ENCODE data around the gene ANKFN1. TPM values are rescaled to one million over a fixed set of nuclear protein-coding genes. Genes with fewer than 3 reads are reported as not detected.

ANKFN1 gene
- total RNA-seq, 4 donors from 2014 or later, result 0.16 to 0.27 TPM; not detected in 2

GRCh38 chr17:56510554-56511342, 357.5 kb downstream of the ANKFN1 start:
- no peak for DNase-seq
- Histone ChIP-seq H3K9me3 (no peaks in the 10 kb centered on the region), H3K27me3 (no peaks in the 10 kb centered on the region), H3K4me1 (no peaks in the 10 kb centered on the region), H3K4me3 (no peak overlapping the region), H3K27ac (no peak overlapping the region), H3K36me3 (no peaks in the 10 kb centered on the region)
- intact Hi-C loops (cut with DNase I; ENCODE audit: low total_unique reads), result no loop called here
- no peak for ATAC-seq
- TF ChIP-seq POLR2A (IDR thresholded peaks at IDR 0.05) (no peak), CTCF (IDR thresholded peaks at IDR 0.05 in 4 of 5, conservative IDR thresholded peaks at IDR 0.05 in 1 of 5) (no peak)
- in situ Hi-C loops (cut with MboI; ENCODE audit: low sequenced_read_pairs in 4 of 4), result loop anchor here in 1 of 4 donors (25.0 kb wide), 1 partner anchor 202 kb away; no protein-coding TSS in a partner anchor

DNA sequence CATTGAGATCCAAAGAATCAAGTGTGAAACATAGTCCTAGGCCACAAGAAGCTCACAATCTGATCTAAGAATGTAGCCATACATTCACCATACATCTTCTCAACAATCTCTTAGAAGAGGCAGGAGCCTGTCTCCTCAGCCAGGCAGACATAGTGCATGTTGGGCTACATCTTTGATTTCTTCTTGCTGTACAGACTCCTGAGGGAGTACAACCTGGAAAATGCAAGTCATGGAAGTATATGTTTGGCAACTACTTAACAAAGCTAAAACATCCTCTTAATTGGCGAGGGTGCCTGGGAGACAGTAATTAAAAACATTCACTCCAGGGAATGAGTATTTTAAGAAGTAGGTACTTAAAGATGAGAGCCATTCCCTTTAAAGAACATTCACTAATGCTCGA, 361.0 kb downstream of the ANKFN1 start:
- DNase-seq, result no peak
- Histone ChIP-seq H3K9me3 (no peaks in the 10 kb centered on the region), H3K4me1 (no peaks in the 10 kb centered on the region), H3K27ac (no peak overlapping the region), H3K36me3 (no peaks in the 10 kb centered on the region), H3K27me3 (no peaks in the 10 kb centered on the region), H3K4me3 (no peak overlapping the region)
- no peak for TF ChIP-seq POLR2A (IDR thresholded peaks at IDR 0.05)
- no peak for TF ChIP-seq CTCF (IDR thresholded peaks at IDR 0.05 in 4 of 5, conservative IDR thresholded peaks at IDR 0.05 in 1 of 5)
- intact Hi-C loops (cut with DNase I; ENCODE audit: low total_unique reads), result no loop called here
- in situ Hi-C loops (cut with MboI; ENCODE audit: low sequenced_read_pairs in 4 of 4), result loop anchor here in 1 of 4 donors (25.0 kb wide), 1 partner anchor 198 kb away; no protein-coding TSS in a partner anchor
- no peak for ATAC-seq

GRCh38 chr17:56514899-56515298, 361.6 kb downstream of the ANKFN1 start:
- no peaks in the 10 kb centered on the region for H3K9me3 ChIP-seq
- no peak for TF ChIP-seq CTCF (IDR thresholded peaks at IDR 0.05 in 4 of 5, conservative IDR thresholded peaks at IDR 0.05 in 1 of 5)
- TF ChIP-seq POLR2A (IDR thresholded peaks at IDR 0.05), result no peak
- no peaks in the 10 kb centered on the region for H3K27me3 ChIP-seq
- ATAC-seq (no peak), DNase-seq (no peak)
- no peaks in the 10 kb centered on the region for H3K36me3 ChIP-seq
- no peak overlapping the region for H3K27ac ChIP-seq
- peaks cover 0 to 3% of the 10 kb centered on the region in 2 donors for H3K4me1 ChIP-seq
- H3K4me3 ChIP-seq, result no peak overlapping the region
- intact Hi-C loops (cut with DNase I; ENCODE audit: low total_unique reads) (no loop called here), in situ Hi-C loops (cut with MboI; ENCODE audit: low sequenced_read_pairs in 4 of 4) (loop anchor here in 1 of 4 donors (25.0 kb wide), 1 partner anchor 197 kb away; no protein-coding TSS in a partner anchor)

DNA sequence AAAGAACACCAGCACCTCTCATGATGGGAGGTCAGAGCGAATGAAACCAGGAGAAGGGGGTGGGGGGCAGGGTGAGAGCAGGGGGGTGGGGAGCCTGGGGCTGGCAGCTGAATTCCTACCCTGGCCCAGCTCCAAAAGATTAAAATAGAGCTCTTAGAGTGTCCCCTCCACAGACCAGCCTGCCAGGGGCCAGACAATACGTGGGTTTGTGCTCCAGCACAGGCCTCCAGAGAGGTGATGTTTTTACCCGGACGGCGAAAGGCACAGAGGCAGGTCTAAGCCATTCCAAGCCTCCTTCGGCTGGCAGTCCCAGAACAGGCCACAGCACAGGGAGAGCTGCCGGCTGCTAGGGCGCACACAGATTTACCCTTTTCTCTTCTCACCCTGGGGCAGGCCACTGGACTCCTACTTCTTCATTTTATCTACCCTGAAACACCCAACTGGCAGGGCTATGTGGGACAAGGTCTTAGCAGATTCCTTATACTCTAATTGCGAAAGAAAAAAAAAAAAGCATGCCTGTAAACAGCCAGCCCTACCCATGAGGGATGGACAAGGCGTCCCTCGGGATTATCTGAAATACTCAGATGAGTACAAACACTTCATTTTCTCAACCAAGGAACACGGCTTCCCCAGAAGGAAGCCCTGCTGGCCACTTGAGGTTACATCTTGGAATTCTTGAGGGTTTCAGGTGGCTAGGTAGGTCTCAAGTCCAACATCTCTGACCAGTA, 368.3 kb downstream of the ANKFN1 start:
- H3K9me3 ChIP-seq, result no peaks in the 10 kb centered on the region
- no peaks in the 10 kb centered on the region for H3K36me3 ChIP-seq
- no peak for DNase-seq
- H3K27ac ChIP-seq, result no peak overlapping the region
- in situ Hi-C loops (cut with MboI; ENCODE audit: low sequenced_read_pairs in 4 of 4), result loop anchor here in 1 of 4 donors (25.0 kb wide), 1 partner anchor 191 kb away; no protein-coding TSS in a partner anchor
- TF ChIP-seq POLR2A (IDR thresholded peaks at IDR 0.05) (no peak), CTCF (IDR thresholded peaks at IDR 0.05 in 4 of 5, conservative IDR thresholded peaks at IDR 0.05 in 1 of 5) (no peak)
- peak in 1 of 2 donors; percentile 42 for ATAC-seq
- no peak overlapping the region for H3K4me3 ChIP-seq
- H3K4me1 ChIP-seq, result peaks cover 0 to 4% of the 10 kb centered on the region in 2 donors
- intact Hi-C loops (cut with DNase I; ENCODE audit: low total_unique reads), result no loop called here
- no peaks in the 10 kb centered on the region for H3K27me3 ChIP-seq
